B cell (primary cell): ENCODE measurements around the gene TBC1D1. TPM values are rescaled to one million over a fixed set of nuclear protein-coding genes. Genes with fewer than 3 reads are reported as not detected.

Experiments used
- ATAC-seq: fragments of 200-7000 bp; cut with Tn5 transposase; one replicate; pipeline ENCODE4 v1.10.0; 2021; ENCODE audit warnings: low read depth, mild to moderate bottlenecking, moderate number of reproducible peaks, moderate library complexity
- CTCF ChIA-PET: fragments of 350-600 bp; sonication (Branson Sonifier 250); formaldehyde crosslinking; loops from one replicate; lab custom pipeline; 2021; ENCODE audit warnings: antibody characterized with exemption, inconsistent platforms; lab: Charles Lee
- POLR2A ChIA-PET: fragments of 350-600 bp; sonication (Branson Sonifier 250); formaldehyde crosslinking; loops from one replicate; lab custom pipeline; 2021; ENCODE audit warnings: antibody characterized with exemption; lab: Charles Lee
- DNase-seq: peaks from one replicate; pipeline ENCODE4 v3.0.0; 2013
- H2AFZ ChIP-seq: 2 replicates; pipeline ENCODE4 v1.6.1; 2012; ENCODE audit warnings: mild to moderate bottlenecking, low read depth, low read length; ENCODE audit not compliant: insufficient read depth, poor library complexity, severe bottlenecking
- H3K27ac ChIP-seq, 2 donors: 1 replicate in 1 of 2; 2 replicates in 1 of 2; pipeline ENCODE4 v1.5.1; 2012 to 2013; ENCODE audit warnings: low read length in 2 of 2, mild to moderate bottlenecking in 2 of 2, moderate library complexity in 1 of 2
- H3K27me3 ChIP-seq, 4 experiments: fragments of 200-600 bp in 1 of 4; sonication (generic) in 1 of 4; replicated peaks in 1 of 4; 1 replicate in 2 of 4; 2 replicates in 2 of 4; pipeline versions ENCODE4 v1.6.1 to v1.7.0; 2013 to 2016; ENCODE audit warnings: low read length in 3 of 4, mild to moderate bottlenecking in 2 of 4, mixed read lengths in 1 of 4, moderate library complexity in 1 of 4; ENCODE audit not compliant: insufficient read depth in 4 of 4, control insufficient read depth in 3 of 4; ENCODE audit errors: control extremely low read depth in 1 of 4
- H3K36me3 ChIP-seq, 2 experiments: replicated peaks in 1 of 2; 1 replicate in 1 of 2; 2 replicates in 1 of 2; pipeline versions ENCODE4 v1.6.1 to v1.7.1; 2013; ENCODE audit warnings: low read length in 1 of 2; ENCODE audit not compliant: insufficient read depth in 2 of 2, control insufficient read depth in 1 of 2; ENCODE audit errors: control extremely low read depth in 1 of 2, extremely low read depth in 1 of 2
- H3K4me1 ChIP-seq, 2 donors: fragments of 200-600 bp in 1 of 2; sonication (generic) in 1 of 2; 1 replicate in 1 of 2; 2 replicates in 1 of 2; pipeline versions ENCODE4 v1.5.1 to v1.6.1; 2013 to 2017; ENCODE audit warnings: low read length in 2 of 2; ENCODE audit not compliant: control insufficient read depth in 2 of 2, insufficient read depth in 2 of 2
- H3K4me2 ChIP-seq: replicated peaks from 2 replicates; pipeline ENCODE3; 2012; ENCODE audit warnings: mild to moderate bottlenecking, low read depth, low read length; ENCODE audit not compliant: poor library complexity, severe bottlenecking
- H3K4me3 ChIP-seq, 5 experiments: fragments of 200-600 bp in 1 of 5; sonication (generic) in 1 of 5; 1 replicate in 3 of 5; 2 replicates in 2 of 5; pipeline versions ENCODE4 v1.5.1 to v1.7.0; 2011 to 2016; ENCODE audit warnings: low read length in 4 of 5, mild to moderate bottlenecking in 4 of 5, low read depth in 2 of 5, control low read depth in 1 of 5, moderate library complexity in 1 of 5; ENCODE audit not compliant: insufficient read depth in 1 of 5; ENCODE audit errors: control extremely low read depth in 1 of 5, extremely low read depth in 1 of 5
- H3K79me2 ChIP-seq: fragments of 200-600 bp; sonication (generic); one replicate; pipeline ENCODE4 v1.6.0; 2016; ENCODE audit warnings: low read length; ENCODE audit not compliant: control insufficient read depth, insufficient read depth
- H3K9ac ChIP-seq: fragments of 200-600 bp; sonication (generic); 2 replicates; pipeline ENCODE4 v1.6.1; 2017; ENCODE audit warnings: mild to moderate bottlenecking, low read length, moderate library complexity
- H3K9me3 ChIP-seq, 3 donors: one replicate each; pipeline versions ENCODE4 v1.6.1 to v1.7.1; 2013; ENCODE audit warnings: low read length in 2 of 3; ENCODE audit not compliant: control insufficient read depth in 2 of 3, insufficient read depth in 1 of 3; ENCODE audit errors: control extremely low read depth in 1 of 3
- H4K20me1 ChIP-seq: 2 replicates; pipeline ENCODE4 v1.6.0; 2012; ENCODE audit warnings: mild to moderate bottlenecking, low read length; ENCODE audit not compliant: insufficient read depth, control insufficient read depth, poor library complexity, severe bottlenecking
- H3K27ac Mint-ChIP-seq: one replicate; pipeline ENCODE4 v1.8.0; 2021; ENCODE audit warnings: mixed read lengths
- H3K27me3 Mint-ChIP-seq: one replicate; pipeline ENCODE4 v1.8.0; 2021; ENCODE audit warnings: mixed read lengths
- H3K4me1 Mint-ChIP-seq: one replicate; pipeline ENCODE4 v1.8.0; 2021; ENCODE audit warnings: mixed read lengths
- H3K4me3 Mint-ChIP-seq: one replicate; pipeline ENCODE4 v1.8.0; 2021; ENCODE audit warnings: mixed read lengths
- H3K9me3 Mint-ChIP-seq: one replicate; pipeline ENCODE4 v1.8.0; 2022; ENCODE audit warnings: mixed read lengths; ENCODE audit not compliant: insufficient read depth
- CTCF ChIP-seq: fragments of 200-600 bp; IDR thresholded peaks from one replicate; pipeline ENCODE4 v1.8.0; 2022; ENCODE audit warnings: antibody characterized with exemption, mild to moderate bottlenecking
- EZH2 ChIP-seq: IDR thresholded peaks from 2 replicates; pipeline ENCODE4 v1.6.1; 2012; ENCODE audit warnings: borderline replicate concordance, low read depth, mild to moderate bottlenecking, moderate library complexity, low read length; ENCODE audit not compliant: insufficient read depth, poor library complexity, severe bottlenecking
- WGBS: methylation state at CpG from one replicate; pipeline ENCODE4 v1.1.5; 2013; ENCODE audit warnings: missing lambda C conversion rate; ENCODE audit not compliant: insufficient coverage; 5-methylcytosine and 5-hydroxymethylcytosine counted together
- intact Hi-C: fragments of 100-400 bp; cut with micrococcal nuclease; formaldehyde crosslinking; loops from one replicate; pipeline ENCODE4 v1.10.0; 2022
- polyA plus RNA-seq: library from polyadenylated mRNA; depleted of rRNA; stranded (reverse); fragments of >200 nt; gene quantifications from 2 replicates; pipeline ENCODE4 v1.2.3, GENCODE V29; 2012
- total RNA-seq, 2 donors: library from RNA; stranded (reverse); fragments of 120-200 nt in 1 of 2; gene quantifications; 1 replicate in 1 of 2; 2 replicates in 1 of 2; pipeline versions ENCODE4 v1.2.3 to v1.2.4, GENCODE V29; 2013 to 2022

TBC1D1 gene
- total and polyA plus RNA-seq, 2 donors (not counting 1 experiment from before 2014, with no cell fraction given): 88.2 to 98.7 TPM

GRCh38 chr4:38153387-38153760 is 262.5 kb downstream of the TBC1D1 start:
- Histone ChIP-seq H4K20me1 (no peaks in the 10 kb centered on the region), H2AFZ (no peak overlapping the region), H3K4me3 (no peak overlapping the region), H3K79me2 (no peaks in the 10 kb centered on the region), H3K27ac (no peak overlapping the region), H3K9ac (no peak overlapping the region), H3K27me3 (no peaks in the 10 kb centered on the region), H3K4me2 (no peak overlapping the region), H3K9me3 (peaks cover 0 to 3% (median 0%) of the 10 kb centered on the region in 3 donors), H3K36me3 (no peaks in the 10 kb centered on the region), H3K4me1 (peaks cover 18 to 25% of the 10 kb centered on the region in 2 donors)
- Mint-ChIP-seq H3K27ac (no peak overlapping the region), H3K4me1 (peaks cover 26% of the 10 kb centered on the region), H3K4me3 (no peak overlapping the region), H3K9me3 (no peaks in the 10 kb centered on the region), H3K27me3 (no peaks in the 10 kb centered on the region)
- TF ChIP-seq CTCF (no peak), EZH2 (no peak)
- 100% methylated on average over 1 of the region's 2 CpGs for WGBS
- POLR2A ChIA-PET: no interaction called here
- no peak for DNase-seq
- no peak for ATAC-seq
- intact Hi-C loops: no loop called here
- CTCF ChIA-PET: no interaction called here

- Histone ChIP-seq H2AFZ (peak overlapping the region; percentile 56), H3K4me2 (peak overlapping the region; percentile 56), H4K20me1 (no peaks in the 10 kb centered on the region), H3K4me1 (peaks cover 18 to 25% of the 10 kb centered on the region in 2 donors), H3K27ac (no peak overlapping the region), H3K79me2 (no peaks in the 10 kb centered on the region), H3K9ac (no peak overlapping the region), H3K36me3 (no peaks in the 10 kb centered on the region), H3K27me3 (no peaks in the 10 kb centered on the region), H3K9me3 (peaks cover 0 to 3% (median 0%) of the 10 kb centered on the region in 3 donors), H3K4me3 (peak overlapping the region in 1 of 5 experiments; percentile 4)
- CTCF ChIA-PET: interaction anchor here (0.8 to 2.0 kb wide), 2 partner anchors 24 to 26 kb away, joined by 3 to 6 read pairs; no protein-coding TSS in a partner anchor
- intact Hi-C loops: loop anchor here (1.0 to 2.0 kb wide), 2 partner anchors 21 to 30 kb away; no protein-coding TSS in a partner anchor
- Mint-ChIP-seq H3K4me1 (peaks cover 26% of the 10 kb centered on the region), H3K9me3 (no peaks in the 10 kb centered on the region), H3K27me3 (no peaks in the 10 kb centered on the region), H3K27ac (no peak overlapping the region), H3K4me3 (peak overlapping the region; percentile 72)
- no peak for DNase-seq
- WGBS: 3% methylated on average over 3 of the region's 5 CpGs
- TF ChIP-seq EZH2: no peak
- TF ChIP-seq CTCF: no peak
- ATAC-seq: no peak
- POLR2A ChIA-PET: no interaction called here
Measured at GRCh38 chr4:38154252-38154651, 263.4 kb downstream of the TBC1D1 start.
